GM23338 (cell line): ENCODE measurements around the gene CLSTN2. TPM values are rescaled to one million over a fixed set of nuclear protein-coding genes. Genes with fewer than 3 reads are reported as not detected.
A peak's percentile ranks its signal among the peaks of the same experiment; 100 is the strongest.

Source experiments
- ATAC-seq: fragments of 200-7000 bp; cut with Tn5 transposase; 3 replicates; pipeline ENCODE4 v1.9.1; 2020
- DNase-seq: peaks from one replicate; pipeline ENCODE4 v3.0.0-alpha.2; 2015; ENCODE audit warnings: low spot score
- H2AFZ ChIP-seq: fragments of 200-600 bp; sonication (generic); 2 replicates; pipeline ENCODE4 v1.8.0; 2016; ENCODE audit warnings: antibody characterized with exemption, mild to moderate bottlenecking, moderate library complexity
- H3F3A ChIP-seq: fragments of 200-600 bp; sonication (generic); replicated peaks from 2 replicates; pipeline ENCODE4 v1.8.0; 2017; ENCODE audit warnings: antibody characterized with exemption, mixed run types, low read depth
- H3K27ac ChIP-seq: fragments of 200-600 bp; sonication (generic); 2 replicates; pipeline ENCODE4 v1.6.1; 2016; ENCODE audit warnings: low read depth
- H3K27me3 ChIP-seq: fragments of 200-600 bp; sonication (generic); 2 replicates; pipeline ENCODE4 v1.8.0; 2016; ENCODE audit warnings: mild to moderate bottlenecking, mixed run types, moderate library complexity; ENCODE audit not compliant: insufficient read depth
- H3K36me3 ChIP-seq: fragments of 200-600 bp; sonication (generic); 2 replicates; pipeline ENCODE4 v1.8.0; 2016; ENCODE audit warnings: mild to moderate bottlenecking; ENCODE audit not compliant: insufficient read depth
- H3K4me1 ChIP-seq: fragments of 200-600 bp; sonication (generic); 2 replicates; pipeline ENCODE4 v1.8.0; 2016; ENCODE audit warnings: mild to moderate bottlenecking, moderate library complexity; ENCODE audit not compliant: insufficient read depth
- H3K4me2 ChIP-seq: fragments of 200-600 bp; sonication (generic); 2 replicates; pipeline ENCODE4 v1.7.1; 2017; ENCODE audit warnings: mixed run types
- H3K4me3 ChIP-seq: fragments of 200-600 bp; sonication (generic); 2 replicates; pipeline ENCODE4 v1.6.1; 2016; ENCODE audit warnings: mixed run types
- H3K79me2 ChIP-seq: fragments of 200-600 bp; sonication (generic); replicated peaks from 2 replicates; pipeline ENCODE4 v1.8.0; 2017; ENCODE audit warnings: mild to moderate bottlenecking; ENCODE audit not compliant: insufficient read depth
- H3K9me2 ChIP-seq: fragments of 200-600 bp; sonication (generic); 2 replicates; pipeline ENCODE4 v1.8.0; 2017; ENCODE audit not compliant: insufficient read depth
- H4K20me1 ChIP-seq: fragments of 200-600 bp; sonication (generic); replicated peaks from 2 replicates; pipeline ENCODE4 v1.8.0; 2017; ENCODE audit warnings: mild to moderate bottlenecking; ENCODE audit not compliant: insufficient read depth
- H3K27ac Mint-ChIP-seq: 2 replicates; pipeline ENCODE4 v1.8.0; 2020; ENCODE audit warnings: inconsistent platforms, mild to moderate bottlenecking, moderate library complexity, mixed read lengths
- H3K27me3 Mint-ChIP-seq: 3 replicates; pipeline ENCODE4 v1.8.0; 2022; ENCODE audit warnings: low read depth, mild to moderate bottlenecking, moderate library complexity, mixed read lengths, inconsistent platforms; ENCODE audit not compliant: insufficient read depth, poor library complexity
- H3K36me3 Mint-ChIP-seq: 3 replicates; pipeline ENCODE4 v1.8.0; 2021; ENCODE audit warnings: low read depth, mild to moderate bottlenecking, inconsistent platforms, moderate library complexity, mixed read lengths
- H3K4me1 Mint-ChIP-seq: 3 replicates; pipeline ENCODE4 v1.8.0; 2020; ENCODE audit warnings: mild to moderate bottlenecking, inconsistent platforms, mixed read lengths
- H3K4me3 Mint-ChIP-seq: 3 replicates; pipeline ENCODE4 v1.8.0; 2021; ENCODE audit warnings: moderate library complexity, mild to moderate bottlenecking, inconsistent platforms, mixed read lengths
- H3K9me3 Mint-ChIP-seq: 3 replicates; pipeline ENCODE4 v1.8.0; 2020; ENCODE audit warnings: moderate library complexity, mild to moderate bottlenecking, inconsistent platforms, mixed read lengths
- CREB1 ChIP-seq: fragments of 250-450 bp; sonication (Bioruptor Pico); IDR thresholded peaks from 2 replicates; pipeline ENCODE4 v1.5.0; 2020; ENCODE audit warnings: low read depth, mild to moderate bottlenecking, moderate library complexity
- NANOG ChIP-seq: IDR thresholded peaks from 2 replicates; pipeline ENCODE4 v1.6.1; 2016; ENCODE audit warnings: antibody characterized with exemption, borderline replicate concordance
- polyA plus RNA-seq: library from polyadenylated mRNA; unstranded; fragments of >200 nt; fragmentation: Nextera tagmentation; extraction: Ambion mirVana; gene quantifications from 2 replicates; pipeline ENCODE4 v1.2.1, GENCODE V29; 2016
- total RNA-seq: library from RNA; depleted of rRNA; stranded (reverse); fragments of >200 nt; shearing (Covaris generic); gene quantifications from 2 replicates; pipeline ENCODE4 v1.2.3, GENCODE V29; 2014
- TF ChIP-seq, protein P1 (sequence below): IDR thresholded peaks from one replicate; pipeline ENCODE4 v1.6.1; 2018; ENCODE audit warnings: antibody characterized with exemption; ENCODE audit not compliant: unreplicated experiment
- TF ChIP-seq, protein P2 (sequence below), 2 experiments: fragments of 200-600 bp in 1 of 2; sonication (generic) in 1 of 2; conservative IDR thresholded peaks; 2 replicates each; pipeline versions ENCODE4 v1.5.1 to v1.6.1; 2016 to 2017; ENCODE audit warnings: antibody characterized with exemption in 2 of 2, low read depth in 2 of 2, mild to moderate bottlenecking in 2 of 2, moderate library complexity in 1 of 2

The CLSTN2 gene
- total and polyA plus RNA-seq, 2 experiments from 2014 or later, result 0.11 to 0.83 TPM

DNA sequence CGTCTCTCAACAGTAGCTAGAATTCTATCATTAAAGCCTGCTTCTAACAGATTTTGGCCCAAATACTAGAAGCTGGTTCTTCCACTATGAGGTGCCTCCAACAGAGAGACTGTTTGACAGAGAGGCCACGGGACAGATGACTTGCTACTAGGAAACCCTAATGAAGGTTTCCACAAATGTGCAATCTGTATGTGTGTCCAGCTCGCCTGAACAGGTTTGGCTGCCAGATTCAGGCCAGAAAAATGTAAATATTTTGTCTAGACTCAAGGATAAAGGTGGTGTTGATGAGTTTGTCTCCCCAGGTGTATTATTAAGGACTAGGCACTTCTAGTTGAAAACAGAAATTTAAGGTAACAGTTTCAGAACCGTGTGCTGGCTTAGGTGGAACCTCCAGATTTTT lies 651.3 kb downstream of the CLSTN2 start:
- Histone ChIP-seq H3K27ac (no peak overlapping the region), H2AFZ (no peak overlapping the region), H3F3A (no peaks in the 10 kb centered on the region), H3K4me3 (no peak overlapping the region), H3K79me2 (no peaks in the 10 kb centered on the region), H3K9me2 (peaks cover 9% of the 10 kb centered on the region), H3K4me1 (peaks cover 6% of the 10 kb centered on the region; the same call in 1 of the 2 replicates), H3K27me3 (no peaks in the 10 kb centered on the region), H3K36me3 (no peaks in the 10 kb centered on the region), H4K20me1 (no peaks in the 10 kb centered on the region), H3K4me2 (no peak overlapping the region)
- TF ChIP-seq, protein P1, sequence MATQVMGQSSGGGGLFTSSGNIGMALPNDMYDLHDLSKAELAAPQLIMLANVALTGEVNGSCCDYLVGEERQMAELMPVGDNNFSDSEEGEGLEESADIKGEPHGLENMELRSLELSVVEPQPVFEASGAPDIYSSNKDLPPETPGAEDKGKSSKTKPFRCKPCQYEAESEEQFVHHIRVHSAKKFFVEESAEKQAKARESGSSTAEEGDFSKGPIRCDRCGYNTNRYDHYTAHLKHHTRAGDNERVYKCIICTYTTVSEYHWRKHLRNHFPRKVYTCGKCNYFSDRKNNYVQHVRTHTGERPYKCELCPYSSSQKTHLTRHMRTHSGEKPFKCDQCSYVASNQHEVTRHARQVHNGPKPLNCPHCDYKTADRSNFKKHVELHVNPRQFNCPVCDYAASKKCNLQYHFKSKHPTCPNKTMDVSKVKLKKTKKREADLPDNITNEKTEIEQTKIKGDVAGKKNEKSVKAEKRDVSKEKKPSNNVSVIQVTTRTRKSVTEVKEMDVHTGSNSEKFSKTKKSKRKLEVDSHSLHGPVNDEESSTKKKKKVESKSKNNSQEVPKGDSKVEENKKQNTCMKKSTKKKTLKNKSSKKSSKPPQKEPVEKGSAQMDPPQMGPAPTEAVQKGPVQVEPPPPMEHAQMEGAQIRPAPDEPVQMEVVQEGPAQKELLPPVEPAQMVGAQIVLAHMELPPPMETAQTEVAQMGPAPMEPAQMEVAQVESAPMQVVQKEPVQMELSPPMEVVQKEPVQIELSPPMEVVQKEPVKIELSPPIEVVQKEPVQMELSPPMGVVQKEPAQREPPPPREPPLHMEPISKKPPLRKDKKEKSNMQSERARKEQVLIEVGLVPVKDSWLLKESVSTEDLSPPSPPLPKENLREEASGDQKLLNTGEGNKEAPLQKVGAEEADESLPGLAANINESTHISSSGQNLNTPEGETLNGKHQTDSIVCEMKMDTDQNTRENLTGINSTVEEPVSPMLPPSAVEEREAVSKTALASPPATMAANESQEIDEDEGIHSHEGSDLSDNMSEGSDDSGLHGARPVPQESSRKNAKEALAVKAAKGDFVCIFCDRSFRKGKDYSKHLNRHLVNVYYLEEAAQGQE, result no peak
- TF ChIP-seq, protein P2, sequence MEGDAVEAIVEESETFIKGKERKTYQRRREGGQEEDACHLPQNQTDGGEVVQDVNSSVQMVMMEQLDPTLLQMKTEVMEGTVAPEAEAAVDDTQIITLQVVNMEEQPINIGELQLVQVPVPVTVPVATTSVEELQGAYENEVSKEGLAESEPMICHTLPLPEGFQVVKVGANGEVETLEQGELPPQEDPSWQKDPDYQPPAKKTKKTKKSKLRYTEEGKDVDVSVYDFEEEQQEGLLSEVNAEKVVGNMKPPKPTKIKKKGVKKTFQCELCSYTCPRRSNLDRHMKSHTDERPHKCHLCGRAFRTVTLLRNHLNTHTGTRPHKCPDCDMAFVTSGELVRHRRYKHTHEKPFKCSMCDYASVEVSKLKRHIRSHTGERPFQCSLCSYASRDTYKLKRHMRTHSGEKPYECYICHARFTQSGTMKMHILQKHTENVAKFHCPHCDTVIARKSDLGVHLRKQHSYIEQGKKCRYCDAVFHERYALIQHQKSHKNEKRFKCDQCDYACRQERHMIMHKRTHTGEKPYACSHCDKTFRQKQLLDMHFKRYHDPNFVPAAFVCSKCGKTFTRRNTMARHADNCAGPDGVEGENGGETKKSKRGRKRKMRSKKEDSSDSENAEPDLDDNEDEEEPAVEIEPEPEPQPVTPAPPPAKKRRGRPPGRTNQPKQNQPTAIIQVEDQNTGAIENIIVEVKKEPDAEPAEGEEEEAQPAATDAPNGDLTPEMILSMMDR (conservative IDR thresholded peaks at IDR 0.05; ENCODE audit: low read depth in 2 of 2), result no peak
- TF ChIP-seq CREB1 (CRISPR knock-in tag), result no peak
- Mint-ChIP-seq H3K27ac (no peak overlapping the region), H3K36me3 (0 out of 3 replicates have a peak, but pooled peaks cover 3% of the 10 kb centered on the region), H3K4me1 (peaks cover 9% of the 10 kb centered on the region), H3K4me3 (no peak overlapping the region), H3K9me3 (peaks cover 3% of the 10 kb centered on the region; the same call in 1 of the 3 replicates), H3K27me3 (peaks cover 5% of the 10 kb centered on the region)
- ATAC-seq, result no peak
- no peak for DNase-seq

DNA sequence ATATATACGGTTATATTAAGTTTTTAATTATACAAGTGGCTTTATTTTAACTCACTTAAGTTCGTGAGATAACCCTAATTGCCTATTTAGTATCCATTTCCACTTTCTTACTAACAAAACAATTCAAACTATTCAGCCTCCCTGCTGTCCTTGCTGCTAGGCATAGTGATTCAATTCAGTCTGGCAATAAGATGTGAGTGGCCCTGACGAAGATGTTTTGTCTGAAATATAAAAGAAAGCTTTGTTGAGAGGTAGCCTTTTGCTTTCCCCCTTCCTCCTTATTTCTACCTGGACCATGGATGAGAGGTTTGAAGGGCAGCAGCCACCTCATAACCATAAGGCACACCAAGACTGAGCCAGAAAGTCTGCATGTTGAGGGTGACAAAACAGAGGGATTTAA lies 653.6 kb downstream of the CLSTN2 start:
- Histone ChIP-seq H3K36me3 (no peaks in the 10 kb centered on the region), H3K4me1 (peaks cover 6% of the 10 kb centered on the region; the same call in 1 of the 2 replicates), H3K4me3 (no peak overlapping the region), H2AFZ (no peak overlapping the region), H3K27me3 (no peaks in the 10 kb centered on the region), H3K9me2 (peaks cover 9% of the 10 kb centered on the region), H3F3A (no peaks in the 10 kb centered on the region), H3K4me2 (0 out of 2 replicates have a peak overlapping the region, but pooled peaks have one; percentile 0), H3K79me2 (no peaks in the 10 kb centered on the region), H3K27ac (peak overlapping the region; percentile 62), H4K20me1 (no peaks in the 10 kb centered on the region)
- peak; percentile 89 for ATAC-seq
- Mint-ChIP-seq H3K27me3 (peaks cover 5% of the 10 kb centered on the region), H3K4me3 (no peak overlapping the region), H3K36me3 (0 out of 3 replicates have a peak, but pooled peaks cover 3% of the 10 kb centered on the region), H3K27ac (peak overlapping the region; percentile 75; the same call in 1 of the 2 replicates), H3K9me3 (peaks cover 3% of the 10 kb centered on the region; the same call in 1 of the 3 replicates), H3K4me1 (peaks cover 9% of the 10 kb centered on the region)
- DNase-seq, result peak; percentile 68
- peak; percentile 46; the same call in 1 of the 2 replicates for TF ChIP-seq NANOG
- TF ChIP-seq CREB1 (CRISPR knock-in tag), result no peak
